GM21515 (cell line): ENCODE results near the gene PGGHG.
"Not testable (repeated sequence)": the region's sequence is repeated elsewhere in the genome, so short reads cannot be mapped to it uniquely, and the experiment has no call there.

ENCODE experiments used
- ATAC-seq: cut with Tn5 transposase; IDR thresholded peaks from one replicate; pipeline ENCODE4 v1.9.1; 2021; ENCODE audit not compliant: unreplicated experiment

Gene PGGHG

GRCh38 chr11:326842-327580 lies 38.1 kb downstream of the PGGHG start:
- peak; percentile 55 for ATAC-seq

DNA sequence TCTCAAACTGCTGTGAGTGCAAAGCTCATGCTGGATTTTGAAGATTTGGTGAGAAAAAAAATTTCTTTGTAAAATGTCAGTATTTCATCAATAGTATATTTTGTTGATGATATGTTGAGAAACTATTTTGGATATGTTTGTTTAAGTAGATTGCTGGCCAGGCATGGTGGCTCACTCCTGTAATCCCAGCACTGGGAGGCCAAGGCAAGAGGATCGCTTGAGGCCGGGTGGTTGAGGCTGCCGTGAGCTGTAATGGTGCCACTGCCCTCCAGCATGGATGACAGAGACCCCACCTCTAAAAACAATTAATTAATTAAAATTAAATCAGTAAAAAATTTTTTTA lies 38.6 kb downstream of the PGGHG start:
- no peak for ATAC-seq

GRCh38 chr11:328012-328411 lies 39.1 kb downstream of the PGGHG start:
- ATAC-seq = no peak

- not testable (repeated sequence) for ATAC-seq
Observed at GRCh38 chr11:328516-329100, 39.7 kb downstream of the PGGHG start.

DNA sequence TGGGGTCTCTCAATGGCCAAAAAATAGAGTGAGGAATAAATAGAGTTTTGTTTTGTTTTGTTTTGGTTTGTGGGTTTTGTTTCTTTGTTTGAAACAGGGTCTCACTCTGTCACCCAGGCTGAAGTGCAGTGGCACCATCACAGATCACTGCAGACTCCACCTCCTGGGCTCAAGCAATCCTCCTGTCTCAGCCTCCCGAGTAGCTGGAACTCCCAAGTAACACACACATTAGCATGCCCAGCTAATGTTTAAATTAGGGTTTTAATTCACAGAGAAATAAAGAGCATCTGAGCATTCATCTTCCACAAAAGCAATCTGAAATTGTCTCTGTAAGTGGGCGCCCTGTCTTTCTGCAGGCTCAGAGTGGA lies 40.9 kb downstream of the PGGHG start:
- ATAC-seq = no peak

GRCh38 chr11:330307-330693 lies 41.4 kb downstream of the PGGHG start:
- ATAC-seq = no peak

GRCh38 chr11:330694-331357 lies 41.9 kb downstream of the PGGHG start:
- ATAC-seq = no peak

- no peak for ATAC-seq
Observed at GRCh38 chr11:331358-332060, 42.6 kb downstream of the PGGHG start.

GRCh38 chr11:332651-333480 lies 43.9 kb downstream of the PGGHG start:
- ATAC-seq = no peak

DNA sequence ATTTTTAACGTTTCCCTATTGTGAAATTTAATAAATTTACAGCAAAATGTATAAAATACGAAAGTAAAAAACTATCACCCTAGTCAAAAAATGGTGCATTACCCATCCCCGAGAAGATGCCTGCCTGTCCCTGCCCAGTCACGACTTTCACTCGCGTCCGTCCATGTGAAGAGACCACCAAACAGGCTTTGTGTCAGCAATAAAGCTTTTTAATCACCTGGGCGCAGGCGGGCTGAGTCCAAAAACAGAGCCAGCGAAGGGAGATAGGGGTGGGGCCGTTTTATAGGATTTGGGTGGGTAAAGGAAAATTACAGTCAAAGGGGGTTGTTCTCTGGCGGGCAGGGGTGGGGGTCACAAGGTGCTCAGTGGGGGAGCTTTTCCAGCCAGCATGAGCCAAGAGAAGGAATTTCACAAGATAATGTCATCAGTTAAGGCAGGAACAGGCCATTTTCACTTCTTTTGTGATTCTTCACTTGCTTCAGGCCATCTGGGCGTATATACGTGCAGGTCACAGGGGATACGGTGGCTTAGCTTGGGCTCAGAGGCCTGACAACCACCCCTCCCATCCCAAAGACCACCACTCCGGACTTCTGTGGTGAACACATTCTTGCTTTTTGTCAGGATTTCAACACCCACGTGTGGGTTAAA lies 44.8 kb downstream of the PGGHG start:
- ATAC-seq = not testable (repeated sequence)

- no peak for ATAC-seq
Observed at GRCh38 chr11:334264-334994, 45.5 kb downstream of the PGGHG start.

- no peak for ATAC-seq
Observed at GRCh38 chr11:335779-336658, 47.1 kb downstream of the PGGHG start.

GRCh38 chr11:336659-337198 lies 47.8 kb downstream of the PGGHG start:
- no peak for ATAC-seq

GRCh38 chr11:337711-338110 lies 48.8 kb downstream of the PGGHG start:
- ATAC-seq = no peak

DNA sequence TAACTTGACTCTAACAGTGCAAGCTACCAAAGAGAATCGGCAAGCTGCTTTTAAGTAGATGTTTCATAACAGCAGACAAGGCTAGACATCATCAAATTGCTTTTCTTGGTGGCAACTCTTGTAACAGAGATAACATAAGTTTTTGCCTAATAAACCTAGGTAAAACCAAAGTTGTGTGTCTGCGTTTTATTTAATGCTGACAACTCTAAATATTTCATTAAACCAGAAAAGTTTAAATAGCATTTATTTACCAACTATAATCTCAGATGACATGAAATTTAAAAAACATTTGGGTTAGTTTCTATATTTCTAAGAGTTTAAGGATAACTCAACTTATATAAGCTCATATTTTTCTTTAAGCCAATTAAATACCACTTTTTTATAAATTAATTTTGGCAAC lies 51.0 kb downstream of the PGGHG start:
- no peak for ATAC-seq

- no peak for ATAC-seq
Observed at GRCh38 chr11:340539-341512, 51.9 kb downstream of the PGGHG start.

DNA sequence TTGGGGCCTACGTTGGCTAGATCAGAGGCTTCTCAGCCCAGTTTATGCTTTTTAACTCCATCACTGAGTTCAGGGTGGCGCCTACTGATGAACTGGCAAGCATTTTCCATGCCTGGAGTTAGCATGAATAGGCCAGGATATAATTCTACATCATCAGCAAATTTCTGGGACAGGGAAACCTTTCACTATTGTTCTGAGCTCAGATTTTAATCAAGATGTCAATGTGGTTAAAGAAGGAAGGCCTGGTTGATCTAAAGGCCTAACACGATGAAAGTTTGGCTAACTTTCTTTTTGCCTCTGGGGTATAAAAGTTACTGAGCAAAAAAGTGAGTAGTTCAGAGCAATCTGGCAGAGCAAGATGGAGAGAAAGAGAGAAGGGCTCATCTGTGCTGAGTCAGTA lies 53.4 kb downstream of the PGGHG start:
- no peak for ATAC-seq
